Stimulated activated CD8-positive, alpha-beta memory T cell treated with anti-CD3 and anti-CD28 coated beads, Interleukin-2, amount 100 ng/mL, for 48 hours (primary cell): ENCODE results near the gene DOCK11.

Source experiments
- DNase-seq, 2 donors: peaks; one replicate each; pipeline ENCODE4 v3.0.0-alpha.2; 2020; ENCODE audit warnings: low read depth in 2 of 2

The DOCK11 gene

DNA sequence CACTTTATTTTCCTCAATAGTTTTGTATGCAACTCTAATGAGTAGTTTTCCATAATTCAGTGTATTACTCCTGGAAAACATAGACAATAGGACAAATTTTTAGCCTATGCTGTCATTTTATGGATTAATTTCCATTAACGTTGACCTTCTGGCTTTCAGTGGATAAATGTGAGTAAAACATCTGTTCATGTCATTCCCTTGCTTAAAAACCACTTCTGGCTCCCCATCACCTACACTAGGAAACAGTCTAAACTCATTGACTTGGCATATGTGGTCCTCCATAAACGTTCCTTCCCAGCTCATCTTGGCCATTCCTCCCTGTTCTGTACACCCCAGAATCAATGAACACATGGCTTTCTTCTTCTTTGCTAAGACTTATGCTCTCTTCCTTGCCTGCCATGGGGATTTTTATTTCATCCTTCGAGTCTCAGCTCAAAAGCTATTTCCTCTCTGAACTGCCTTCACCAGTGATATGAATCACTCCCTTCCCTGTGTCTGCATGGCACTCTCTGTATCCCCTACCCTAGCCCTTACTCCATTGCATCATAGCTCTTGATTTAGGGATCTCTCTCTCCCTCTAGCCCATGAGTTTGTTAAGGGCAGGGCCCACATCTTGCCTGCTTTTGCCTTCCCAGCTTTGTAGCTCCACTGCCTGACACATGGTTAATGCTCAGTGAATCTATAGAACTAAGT is 34.8 kb downstream of the DOCK11 start:
- no peak for DNase-seq

DNA sequence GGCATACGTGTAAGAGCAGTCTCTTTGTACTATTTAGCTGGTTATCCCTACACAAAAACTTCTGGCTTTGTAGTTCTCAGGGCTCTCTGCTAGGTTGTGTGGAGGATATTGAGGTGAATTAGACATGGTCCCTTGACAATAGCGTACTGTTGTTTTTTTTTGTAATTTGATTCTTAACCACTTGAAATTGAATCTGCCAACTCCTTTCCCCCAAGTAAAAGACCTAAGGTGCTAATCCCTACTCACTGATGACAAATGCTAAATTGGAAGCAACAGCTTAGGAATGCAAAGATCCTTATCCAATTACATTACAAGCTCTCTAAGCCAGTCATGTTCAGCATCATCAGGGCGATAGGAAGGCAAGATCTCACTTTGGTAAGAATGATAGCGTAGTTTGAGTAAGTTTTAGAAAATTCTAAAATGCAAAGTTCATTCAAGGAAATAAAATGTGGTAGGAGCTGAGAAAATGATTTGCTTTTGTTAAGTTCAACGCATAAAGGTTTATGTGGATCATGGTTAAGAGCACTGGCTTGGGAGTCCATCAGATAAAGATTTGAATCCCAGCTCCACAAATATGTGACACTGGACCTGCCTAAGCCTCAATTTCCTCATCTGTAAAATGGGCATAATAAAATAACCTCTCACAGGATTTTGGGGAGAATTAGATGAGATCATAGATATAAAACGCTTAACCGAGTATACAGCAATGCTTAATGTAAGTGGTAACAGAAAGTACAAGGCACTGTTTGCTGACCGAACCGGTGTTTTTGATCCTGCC is 39.3 kb downstream of the DOCK11 start:
- no peak for DNase-seq

DNA sequence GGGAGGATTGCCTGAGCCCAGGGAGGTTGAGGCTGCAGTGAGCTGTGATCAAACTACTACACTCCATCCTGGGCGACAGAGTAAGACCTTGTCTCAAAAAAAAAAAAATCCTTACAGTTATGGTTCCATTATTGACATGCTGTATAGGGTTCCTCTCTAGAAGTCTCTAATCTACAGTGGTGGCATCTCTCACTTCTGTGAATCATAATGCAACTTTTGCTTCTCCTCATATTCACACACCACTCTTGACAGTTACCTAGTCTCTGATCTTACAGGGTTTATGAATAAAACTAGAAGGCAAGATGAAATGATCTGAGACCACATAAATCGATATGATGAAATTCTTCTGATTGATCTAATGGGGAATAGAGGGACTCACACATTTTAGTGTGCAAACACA is 40.6 kb downstream of the DOCK11 start:
- no peak for DNase-seq

DNA sequence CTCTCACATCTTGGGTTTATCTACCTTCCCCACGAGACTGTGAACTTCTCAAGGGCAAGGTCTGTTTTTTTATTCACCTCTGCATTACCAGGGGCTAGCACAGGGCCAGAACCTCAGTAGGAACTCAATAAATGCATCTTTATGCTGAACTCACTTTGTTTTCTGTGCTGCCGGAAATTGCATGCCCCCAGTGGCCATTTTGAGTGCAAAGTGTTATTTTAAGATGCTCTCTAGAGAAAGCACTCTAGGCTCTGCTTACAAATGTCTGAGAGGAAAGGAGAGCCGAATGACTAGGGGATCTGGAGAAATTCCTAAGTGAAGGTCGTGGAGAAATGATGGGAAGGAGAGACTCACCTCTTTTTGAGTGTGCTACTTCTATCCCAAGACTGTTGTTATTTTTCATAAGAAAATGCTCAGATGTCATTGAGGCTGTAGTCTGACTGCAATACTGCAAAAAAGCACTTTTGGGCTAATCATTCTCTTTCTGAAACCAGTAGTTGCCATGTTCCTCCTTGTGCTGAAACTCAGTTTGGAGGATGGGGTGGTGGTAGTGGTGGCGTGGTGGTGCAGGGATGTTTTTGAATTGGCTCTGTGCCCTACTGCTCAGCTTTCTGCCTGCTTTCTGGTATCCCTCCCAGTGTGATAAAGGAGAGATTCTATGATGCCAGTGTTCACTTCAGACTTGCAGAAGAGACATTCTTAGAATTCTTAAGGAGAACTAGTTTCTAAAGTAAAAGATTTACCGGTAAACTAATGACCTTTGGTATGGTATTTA is 41.3 kb downstream of the DOCK11 start:
- DNase-seq: no peak

DNA sequence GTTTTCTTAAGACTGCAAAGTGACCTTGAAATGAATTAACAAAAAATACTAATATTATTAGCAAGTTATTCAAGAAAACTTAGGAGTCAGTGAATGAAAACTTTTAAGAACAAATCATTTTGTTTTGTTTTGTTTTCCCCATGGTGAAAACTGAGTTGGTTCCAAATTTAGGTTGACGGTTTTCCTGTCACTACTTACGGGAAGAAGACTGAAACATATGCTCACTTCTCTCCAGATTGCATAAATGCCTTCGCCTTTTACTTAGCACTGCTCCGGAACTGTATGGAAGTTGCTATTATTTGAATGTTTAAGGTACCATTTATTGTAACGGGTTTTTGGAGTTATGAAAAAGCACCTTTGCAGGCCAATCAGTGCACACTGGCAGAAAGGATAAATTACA is 42.8 kb downstream of the DOCK11 start:
- no peak for DNase-seq

DNA sequence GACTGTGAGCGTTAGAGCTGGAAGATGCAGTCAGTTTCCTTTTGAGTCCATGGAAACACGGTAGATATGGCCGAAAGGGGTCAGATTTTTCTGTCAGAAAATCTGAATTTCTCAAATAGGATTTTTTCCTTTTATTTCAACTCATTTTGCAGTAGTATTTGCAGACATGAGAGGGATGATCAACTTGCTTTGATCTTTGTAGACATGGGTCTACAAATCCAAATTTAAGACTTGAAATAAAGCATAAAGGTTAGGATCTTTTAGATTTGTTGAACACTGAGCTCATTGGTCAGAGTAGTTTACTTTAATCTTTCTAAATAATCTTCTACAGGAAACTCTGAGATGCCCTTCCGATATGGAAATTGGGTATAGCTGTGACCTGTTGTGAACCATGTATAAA is 44.7 kb downstream of the DOCK11 start:
- DNase-seq: no peak

DNA sequence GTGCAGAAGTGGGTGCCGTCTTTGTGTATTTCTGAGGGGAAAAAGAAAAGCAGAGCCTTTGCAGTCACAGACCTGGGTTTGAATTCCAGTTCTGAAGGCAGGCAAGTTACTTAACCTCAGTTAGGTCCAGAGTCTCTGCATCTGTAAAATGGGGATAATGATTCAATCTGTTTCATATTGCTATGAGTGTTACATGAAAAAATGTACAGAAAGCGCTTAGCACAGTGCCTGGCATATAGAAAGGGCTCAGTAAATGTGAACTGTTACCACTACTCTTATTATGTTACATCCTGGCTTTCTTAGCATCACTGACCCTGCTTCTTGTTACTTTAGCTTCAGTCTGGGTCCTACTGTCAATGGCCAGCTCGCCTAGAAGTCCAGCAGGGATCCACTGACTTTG is 45.9 kb downstream of the DOCK11 start:
- DNase-seq: no peak

DNA sequence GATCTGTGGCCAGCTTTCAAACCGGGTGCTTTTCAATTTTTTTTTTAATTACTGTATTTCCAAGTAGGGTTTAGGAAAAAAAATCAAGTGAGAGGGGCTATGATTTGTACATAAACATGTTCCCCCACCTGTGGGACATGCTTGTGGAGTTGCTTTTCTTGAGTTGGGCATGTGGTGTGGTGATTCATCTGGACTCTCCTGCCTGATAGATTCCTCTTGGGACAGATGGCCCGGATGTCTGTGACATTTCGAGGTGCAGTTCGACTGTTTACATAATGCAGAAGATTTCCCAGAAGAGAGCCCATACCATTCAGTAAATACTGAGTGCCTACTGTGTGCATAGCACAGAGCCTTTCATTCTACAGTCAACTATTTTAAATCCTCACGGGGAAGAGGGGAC is 49.9 kb downstream of the DOCK11 start:
- no peak for DNase-seq

DNA sequence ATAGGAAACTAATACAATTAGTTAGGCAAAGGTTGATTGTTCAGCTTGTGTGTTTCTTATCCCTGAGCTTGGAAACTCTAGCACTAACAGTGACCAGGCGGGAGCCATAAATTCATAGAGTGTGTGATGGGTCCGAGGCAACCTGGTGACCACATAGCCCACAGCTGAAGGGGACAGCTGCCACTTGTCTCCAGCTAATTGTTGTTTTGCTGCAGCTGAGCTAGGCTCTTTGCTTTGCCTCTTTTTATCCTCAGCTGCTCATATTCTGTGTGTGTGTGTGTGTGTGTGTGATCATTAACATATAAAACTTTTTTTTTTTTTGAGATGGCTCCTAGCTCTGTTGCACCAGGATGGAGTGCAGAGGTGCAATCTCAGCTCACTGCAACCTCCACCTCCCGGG is 53.2 kb downstream of the DOCK11 start:
- DNase-seq: no peak

DNA sequence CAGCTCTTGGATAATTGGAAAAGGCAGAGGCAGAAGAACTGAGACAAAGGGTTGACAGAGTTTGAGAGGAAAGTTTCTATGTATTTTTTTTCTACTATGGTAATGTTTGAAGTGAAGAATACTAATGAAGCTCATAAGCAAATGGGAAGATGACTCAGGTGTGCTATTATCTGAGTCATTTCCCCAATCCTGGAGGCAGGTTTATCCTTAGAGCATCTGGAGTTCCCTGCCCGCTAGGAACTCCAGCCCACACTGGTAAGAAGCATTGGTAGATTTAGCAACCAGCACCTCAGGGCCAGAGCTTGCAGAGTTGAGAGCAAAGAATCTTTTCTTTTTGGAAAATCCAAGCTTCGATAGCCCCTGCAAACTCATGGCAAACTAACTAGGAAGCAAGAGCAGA is 55.2 kb downstream of the DOCK11 start:
- DNase-seq: no peak

DNA sequence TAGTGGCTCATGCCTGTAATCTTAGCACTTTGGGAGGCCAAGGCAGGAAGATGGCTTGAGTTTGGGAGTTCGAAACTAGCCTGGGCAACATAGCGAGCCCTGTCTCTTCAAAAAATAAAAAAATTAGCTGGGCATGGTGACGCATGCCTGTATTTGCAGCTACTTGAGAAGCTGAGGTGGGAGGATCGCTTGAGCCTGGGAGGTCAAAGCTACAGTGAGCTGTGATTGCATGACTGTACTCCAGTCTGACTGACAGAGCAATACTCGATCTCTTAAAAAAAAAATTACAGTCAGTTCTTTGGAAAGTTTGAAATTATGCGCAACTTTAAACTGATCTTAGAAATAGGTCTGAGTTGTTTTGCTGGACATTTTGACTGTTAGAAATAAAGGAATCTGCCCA is 55.8 kb downstream of the DOCK11 start:
- no peak for DNase-seq

DNA sequence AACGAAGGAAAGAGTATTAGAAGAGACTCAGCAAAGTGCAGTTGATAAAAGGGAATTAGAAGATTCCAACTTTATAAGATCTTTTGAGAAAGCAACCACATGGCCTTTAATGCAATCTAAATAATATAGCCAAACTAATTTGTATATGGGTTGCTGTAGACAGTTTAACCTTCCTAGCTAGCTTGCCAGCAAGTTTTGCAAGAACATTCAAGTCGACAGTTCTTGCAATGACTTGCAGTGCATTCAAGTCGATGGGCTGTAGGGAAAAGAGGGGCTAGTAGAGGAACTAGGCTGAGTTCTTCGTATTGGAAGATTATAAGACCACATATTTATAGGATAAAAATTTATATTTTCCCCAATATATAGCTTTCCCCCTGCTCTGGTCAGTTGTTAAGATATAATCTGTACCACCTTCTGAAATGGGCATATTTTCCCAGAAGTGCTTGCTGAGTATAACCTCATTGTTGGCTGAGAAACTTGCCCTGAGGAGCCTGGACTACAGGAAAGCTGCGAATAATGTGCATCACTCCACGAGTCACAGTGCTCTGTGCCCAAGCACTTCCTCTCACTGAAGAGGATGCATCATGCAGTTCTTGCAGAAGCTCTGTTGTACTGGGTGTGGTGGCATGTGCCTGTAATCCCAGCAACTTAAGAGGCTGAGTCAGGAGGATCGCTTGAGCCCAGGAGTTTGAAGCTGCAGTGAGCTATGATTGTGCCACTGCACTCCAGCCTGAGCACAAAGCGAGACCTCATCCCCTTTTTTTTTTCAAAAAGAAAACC is 56.7 kb downstream of the DOCK11 start:
- no peak for DNase-seq

DNA sequence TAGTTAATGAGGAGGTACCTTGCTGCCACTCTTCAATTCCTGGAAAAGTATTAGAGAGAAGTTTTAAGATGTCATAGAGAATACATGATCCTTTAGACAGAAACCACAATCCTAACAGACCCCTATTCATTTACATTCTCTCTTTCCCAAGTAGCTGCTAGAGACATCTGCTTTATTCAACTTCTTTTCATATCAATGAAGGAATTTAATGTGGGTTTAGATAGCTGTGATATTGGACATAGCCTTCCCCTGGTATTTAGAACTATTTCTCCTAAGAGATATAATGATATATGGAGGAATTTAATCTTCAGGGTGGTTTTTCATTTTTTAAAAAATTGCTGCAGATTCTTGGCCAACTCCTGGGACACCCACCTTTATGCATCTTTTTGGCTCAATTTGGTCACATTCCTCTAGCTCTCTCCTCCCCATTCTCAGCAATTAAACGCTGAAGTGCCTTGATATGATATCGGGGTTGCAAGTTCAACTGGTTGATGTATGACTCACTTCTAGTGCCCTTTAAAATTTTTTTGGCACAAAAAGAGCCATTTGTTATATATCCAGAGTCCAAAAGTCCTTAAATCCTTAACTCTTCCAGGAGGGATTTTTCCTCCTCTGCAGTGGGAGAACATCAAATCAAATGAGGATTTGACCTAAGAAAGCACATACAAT is 57.6 kb downstream of the DOCK11 start:
- DNase-seq: no peak

DNA sequence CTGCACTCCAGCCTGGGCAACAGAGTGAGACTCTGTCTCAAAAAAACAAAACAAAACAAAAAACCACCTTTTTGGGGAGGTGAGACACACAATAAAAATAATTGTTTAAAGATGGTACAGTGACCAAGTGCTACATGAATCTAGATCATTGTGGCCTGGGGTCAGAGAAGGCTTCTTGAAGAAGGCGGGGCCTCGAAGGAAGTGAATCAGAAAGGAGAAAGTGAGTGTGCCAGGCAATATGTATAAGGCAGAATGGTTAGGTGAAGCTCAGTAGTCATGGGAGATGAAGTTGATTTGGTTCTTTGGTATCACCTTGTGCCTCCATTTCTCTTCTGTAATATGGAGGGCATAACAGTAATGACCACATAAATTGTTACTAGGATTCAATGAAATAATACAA is 58.9 kb downstream of the DOCK11 start:
- DNase-seq: no peak

DNA sequence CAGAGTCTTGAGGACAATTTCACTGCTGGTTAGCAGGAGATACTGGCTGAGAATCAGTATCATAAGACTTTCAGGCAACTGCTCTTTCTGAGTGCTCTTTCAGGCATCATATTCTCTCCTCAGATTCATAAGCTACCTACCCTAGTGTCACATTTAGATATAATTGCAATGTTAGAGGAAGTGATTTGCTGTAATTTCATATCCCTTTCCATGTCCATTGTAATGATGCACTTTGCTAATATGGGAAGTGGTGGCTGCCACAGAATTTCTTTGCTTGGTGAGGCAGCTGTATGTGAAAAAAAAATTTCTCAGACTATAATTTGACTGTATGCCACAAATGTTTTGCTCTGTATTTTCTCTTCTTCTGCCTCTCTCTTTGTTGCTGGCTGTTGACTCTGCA is 63.3 kb downstream of the DOCK11 start:
- DNase-seq: no peak

DNA sequence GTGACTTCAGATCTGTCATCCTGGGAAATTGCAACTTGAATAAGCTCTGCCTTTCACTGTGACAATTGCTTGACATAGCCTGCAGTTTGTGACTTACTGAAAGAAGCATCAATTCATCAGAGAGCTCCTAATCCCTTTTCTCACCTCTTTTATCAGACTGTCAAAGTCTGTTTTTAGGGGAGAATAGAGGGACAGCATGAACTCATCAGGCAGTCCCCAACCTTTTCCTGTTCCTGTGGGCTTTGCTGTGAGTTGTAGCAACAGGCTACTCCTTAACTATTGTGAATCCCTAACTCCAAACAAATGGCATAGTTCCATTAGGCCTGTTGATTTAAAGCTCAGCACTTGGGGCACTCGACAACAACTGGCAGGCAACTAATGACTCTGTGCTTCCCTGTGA is 64.9 kb downstream of the DOCK11 start:
- no peak for DNase-seq

DNA sequence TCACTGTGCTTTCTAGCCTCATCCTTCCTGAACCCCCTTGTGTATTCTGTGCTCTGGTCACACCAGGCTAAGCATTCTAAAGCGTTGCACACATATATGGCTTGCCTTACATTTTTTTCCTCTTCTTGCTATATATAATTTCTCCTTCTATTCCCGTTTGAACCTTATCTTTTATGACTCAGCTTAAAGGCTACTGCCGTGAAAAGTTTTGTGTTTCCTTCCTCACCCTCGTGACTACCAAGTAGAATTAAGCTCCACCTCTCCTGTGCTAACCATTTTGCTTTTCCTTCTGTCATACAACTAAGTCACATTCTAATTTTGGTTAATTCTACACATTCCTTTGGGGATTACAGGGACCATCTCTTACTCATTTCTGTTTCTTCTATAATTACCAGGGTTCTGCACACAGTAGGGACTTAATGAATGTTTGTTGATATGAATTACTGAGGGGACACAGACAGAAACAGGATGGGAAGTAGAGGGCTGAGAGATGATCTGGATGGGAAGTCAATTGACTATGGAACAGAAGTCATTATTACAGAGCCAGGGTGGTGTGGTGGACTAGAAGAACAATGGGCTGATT is 67.1 kb downstream of the DOCK11 start:
- no peak for DNase-seq

DNA sequence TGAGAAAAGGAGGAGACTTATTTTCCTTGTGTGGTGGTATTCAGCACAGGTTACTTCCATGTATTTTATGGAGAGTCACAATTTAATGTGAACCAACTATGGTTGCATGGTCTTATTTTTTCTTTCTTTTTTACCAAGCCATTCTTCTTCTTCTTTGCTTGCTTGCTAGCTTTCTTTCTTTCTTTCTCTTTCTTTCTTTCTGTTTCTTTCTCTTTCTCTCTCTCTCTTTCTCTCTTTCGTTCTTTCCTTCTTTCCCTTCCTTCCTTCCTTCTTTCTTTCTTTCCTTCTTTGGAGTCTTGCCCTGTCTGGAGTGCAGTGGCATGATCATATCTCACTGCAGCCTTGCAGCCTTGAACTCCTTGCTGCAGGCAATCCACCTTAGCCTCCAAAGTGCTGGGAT is 68.9 kb downstream of the DOCK11 start:
- DNase-seq: no peak

DNA sequence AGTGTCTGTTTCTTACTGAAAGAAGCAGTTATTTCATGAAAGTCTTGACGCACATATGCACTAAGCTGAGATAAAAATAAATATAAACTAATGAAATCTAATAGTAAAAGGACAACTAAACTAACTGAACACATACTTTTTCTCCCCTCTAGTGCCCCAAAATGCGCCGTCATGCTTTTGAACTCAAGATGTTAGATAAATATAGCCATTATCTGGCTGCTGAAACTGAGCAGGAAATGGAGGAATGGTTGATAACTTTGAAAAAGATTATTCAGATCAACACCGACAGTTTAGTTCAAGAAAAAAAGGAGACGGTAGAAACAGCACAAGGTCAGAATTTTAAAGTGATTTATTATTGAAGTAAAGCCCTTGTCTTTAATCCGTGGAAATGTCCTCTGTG is 70.2 kb downstream of the DOCK11 start:
- no peak for DNase-seq

DNA sequence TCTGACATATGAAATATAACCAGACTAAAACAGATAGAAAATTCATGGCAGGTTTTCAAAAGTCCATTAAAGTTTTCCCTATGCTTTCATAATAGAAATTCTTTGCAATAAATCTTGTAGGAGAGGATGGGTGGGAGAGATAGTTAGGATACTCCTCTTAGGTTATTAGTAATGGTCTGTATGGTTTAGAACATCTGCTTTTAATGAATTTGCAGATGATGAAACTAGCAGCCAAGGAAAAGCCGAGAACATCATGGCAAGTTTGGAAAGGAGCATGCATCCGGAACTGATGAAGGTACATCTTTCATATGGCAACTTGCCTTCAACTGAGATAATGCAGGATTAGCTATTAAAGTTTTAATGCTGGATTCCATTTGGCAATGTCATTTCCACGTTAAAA is 70.7 kb downstream of the DOCK11 start:
- DNase-seq: no peak

DNA sequence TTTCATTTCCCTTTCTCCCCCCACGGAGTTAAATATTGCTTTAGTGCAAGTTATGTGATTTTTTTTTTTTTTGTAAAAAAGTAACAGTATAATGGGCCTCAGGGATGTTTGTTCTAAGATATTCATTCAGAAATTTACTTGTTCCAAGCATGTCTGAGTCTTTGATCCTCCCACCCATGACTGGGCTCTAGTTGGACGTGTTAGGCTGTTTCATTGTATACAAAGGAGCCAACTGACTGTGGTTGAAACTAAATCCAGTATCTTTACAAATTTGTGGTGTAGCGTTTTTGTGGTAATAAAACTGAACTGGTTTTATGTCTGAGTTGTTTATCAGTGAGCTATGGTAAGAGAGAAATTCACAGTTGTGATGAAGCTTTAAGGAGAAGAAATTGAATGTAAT is 74.1 kb downstream of the DOCK11 start:
- DNase-seq: no peak
